Kidney epithelial cell (primary cell): Measurements from ENCODE around the gene ARHGEF7. TPM values are rescaled to one million over a fixed set of nuclear protein-coding genes. Genes with fewer than 3 reads are reported as not detected.

ENCODE experiments used
- DNase-seq: peaks from one replicate; pipeline ENCODE4 v3.0.0-alpha.2; 2010; ENCODE audit warnings: low read depth
- H3K27me3 ChIP-seq: 2 replicates; pipeline ENCODE4 v1.6.0; 2011; ENCODE audit warnings: low read length; ENCODE audit not compliant: control insufficient read depth, insufficient read depth
- H3K36me3 ChIP-seq: 2 replicates; pipeline ENCODE4 v1.5.1; 2011; ENCODE audit warnings: low read length; ENCODE audit not compliant: control insufficient read depth, insufficient read depth
- H3K4me3 ChIP-seq: 2 replicates; pipeline ENCODE4 v1.5.1; 2011; ENCODE audit warnings: low read depth, mild to moderate bottlenecking, control low read depth, low read length
- CTCF ChIP-seq: IDR thresholded peaks from 2 replicates; pipeline ENCODE4 v1.5.1; 2011; ENCODE audit warnings: mild to moderate bottlenecking, moderate library complexity, low read length, control low read depth, inconsistent platforms; ENCODE audit not compliant: insufficient read depth, poor library complexity, severe bottlenecking
- total RNA-seq: library from RNA; depleted of rRNA; stranded (reverse); fragments of >200 nt; gene quantifications from 2 replicates; pipeline ENCODE4 v1.2.3, GENCODE V29; 2015

Gene ARHGEF7
- total RNA-seq, 1 donor from 2014 or later: 32.4 TPM

DNA sequence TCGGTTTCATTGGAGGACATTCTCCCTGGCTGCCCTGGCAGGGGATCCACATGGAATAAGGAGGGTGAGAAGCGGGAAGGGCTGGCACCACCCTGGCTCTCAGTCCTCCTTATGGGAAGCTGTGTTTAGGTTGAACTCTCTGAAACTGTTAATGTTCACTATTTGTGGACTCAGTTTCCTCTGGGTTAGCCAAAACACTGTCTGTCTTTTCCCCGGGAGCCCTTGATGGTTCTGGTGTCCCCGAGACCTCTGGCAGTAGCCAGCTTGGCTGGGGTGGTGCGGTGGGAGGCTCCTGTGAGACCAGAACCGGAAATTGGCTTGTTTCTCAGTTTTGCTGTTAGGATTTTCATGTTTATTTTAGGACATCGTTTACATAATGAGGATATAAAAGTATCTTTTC lies 157.0 kb downstream of the ARHGEF7 start:
- Histone ChIP-seq H3K36me3 (no peaks in the 10 kb centered on the region), H3K27me3 (no peaks in the 10 kb centered on the region), H3K4me3 (no peak overlapping the region)
- DNase-seq: no peak
- no peak for TF ChIP-seq CTCF

- H3K4me3 ChIP-seq: no peak overlapping the region
- no peaks in the 10 kb centered on the region for H3K27me3 ChIP-seq
- DNase-seq: no peak
- no peak for TF ChIP-seq CTCF
- no peaks in the 10 kb centered on the region for H3K36me3 ChIP-seq
These were observed 160.3 kb downstream of the ARHGEF7 start for GRCh38 chr13:111275382-111275781.

- no peak for DNase-seq
- TF ChIP-seq CTCF: no peak
- H3K36me3 ChIP-seq: no peaks in the 10 kb centered on the region
These were observed 161.0 kb downstream of the ARHGEF7 start for GRCh38 chr13:111275995-111276618.

GRCh38 chr13:111278258-111278657 lies 163.1 kb downstream of the ARHGEF7 start:
- no peaks in the 10 kb centered on the region for H3K27me3 ChIP-seq
- DNase-seq: no peak
- TF ChIP-seq CTCF: no peak
- H3K4me3 ChIP-seq: no peak overlapping the region
- no peaks in the 10 kb centered on the region for H3K36me3 ChIP-seq

More at GRCh38 chr13:111275995-111276618, 161.0 kb downstream of the ARHGEF7 start:
- H3K27me3 ChIP-seq: no peaks in the 10 kb centered on the region
- no peak overlapping the region for H3K4me3 ChIP-seq

GRCh38 chr13:111278743-111279652 lies 163.9 kb downstream of the ARHGEF7 start:
- no peak for TF ChIP-seq CTCF
- no peaks in the 10 kb centered on the region for H3K27me3 ChIP-seq
- no peak overlapping the region for H3K4me3 ChIP-seq
- no peak for DNase-seq
- H3K36me3 ChIP-seq: no peaks in the 10 kb centered on the region
